ENCODE measurements around the gene ZNF280D.

Gene ZNF280D

GRCh38 chr15:56741541-56741940 is 8.2 kb upstream of the ZNF280D start:
- TF ChIP-seq TSHZ2 (CRISPR knock-in tag; IDR thresholded peaks at IDR 0.05): no peak
- no peak for TF ChIP-seq ZNF565 (CRISPR knock-in tag; conservative IDR thresholded peaks at IDR 0.05; ENCODE audit: low read depth)
- no peak for TF ChIP-seq PPARA (CRISPR knock-in tag; IDR thresholded peaks at IDR 0.05; ENCODE audit: borderline replicate concordance)
- no peak for TF ChIP-seq ARNTL (CRISPR knock-in tag; IDR thresholded peaks at IDR 0.05; ENCODE audit: borderline replicate concordance, low read depth)
- TF ChIP-seq PATZ1 (CRISPR knock-in tag; IDR thresholded peaks at IDR 0.05; ENCODE audit: borderline replicate concordance): no peak
- TF ChIP-seq ISL1 (CRISPR knock-in tag; IDR thresholded peaks at IDR 0.05): no peak
- no peak for TF ChIP-seq TOX (CRISPR knock-in tag; IDR thresholded peaks at IDR 0.05; ENCODE audit: borderline replicate concordance)
- no peak for TF ChIP-seq ZC3H10 (CRISPR knock-in tag; IDR thresholded peaks at IDR 0.05)
- no peak for TF ChIP-seq ESRRG (CRISPR knock-in tag; IDR thresholded peaks at IDR 0.05)
- no peak for TF ChIP-seq ZFP3 (CRISPR knock-in tag; IDR thresholded peaks at IDR 0.05)
- no peak for TF ChIP-seq CREB5 (CRISPR knock-in tag; IDR thresholded peaks at IDR 0.05; ENCODE audit: low read depth)
- no peak for ATAC-seq

- no peak for ATAC-seq
- TF ChIP-seq PATZ1 (CRISPR knock-in tag; IDR thresholded peaks at IDR 0.05; ENCODE audit: borderline replicate concordance) (no peak), SNAI2 (CRISPR knock-in tag; IDR thresholded peaks at IDR 0.05) (no peak), ZNF565 (CRISPR knock-in tag; conservative IDR thresholded peaks at IDR 0.05; ENCODE audit: low read depth) (no peak), TOX (CRISPR knock-in tag; IDR thresholded peaks at IDR 0.05; ENCODE audit: borderline replicate concordance) (no peak), ISL1 (CRISPR knock-in tag; IDR thresholded peaks at IDR 0.05) (no peak), GLIS3 (CRISPR knock-in tag; IDR thresholded peaks at IDR 0.05) (no peak), CSDC2 (CRISPR knock-in tag; IDR thresholded peaks at IDR 0.05) (no peak), OSR1 (CRISPR knock-in tag; IDR thresholded peaks at IDR 0.05) (no peak), TSHZ2 (CRISPR knock-in tag; IDR thresholded peaks at IDR 0.05) (no peak), ZC3H10 (CRISPR knock-in tag; IDR thresholded peaks at IDR 0.05) (no peak), RARB (CRISPR knock-in tag; IDR thresholded peaks at IDR 0.05) (no peak), CSRNP3 (CRISPR knock-in tag; IDR thresholded peaks at IDR 0.05) (no peak), CREB5 (CRISPR knock-in tag; IDR thresholded peaks at IDR 0.05; ENCODE audit: low read depth) (no peak)
Measured at GRCh38 chr15:56739964-56740640, 6.8 kb upstream of the ZNF280D start.
